Activated CD4-positive, alpha-beta T cell treated with anti-CD3 and anti-CD28 coated beads, Interleukin-2, amount 10 ng/mL, durations not matched to agents 24 days and 14 days (primary cell): Measurements from ENCODE around the gene UTY. TPM values are rescaled to one million over a fixed set of nuclear protein-coding genes. Genes with fewer than 3 reads are reported as not detected.
A peak's percentile ranks its signal among the peaks of the same experiment; 100 is the strongest.

Experiments
- DNase-seq: peaks from one replicate; pipeline ENCODE4 v3.0.0; 2022
- H3K27ac Mint-ChIP-seq: one replicate; pipeline ENCODE4 v1.8.0; 2022; ENCODE audit warnings: mild to moderate bottlenecking, mixed read lengths
- H3K27me3 Mint-ChIP-seq: one replicate; pipeline ENCODE4 v1.8.0; 2022; ENCODE audit warnings: mixed read lengths
- H3K36me3 Mint-ChIP-seq: one replicate; pipeline ENCODE4 v1.8.0; 2022; ENCODE audit warnings: low read depth, mild to moderate bottlenecking, mixed read lengths
- H3K4me1 Mint-ChIP-seq: one replicate; pipeline ENCODE4 v1.8.0; 2021; ENCODE audit warnings: mixed read lengths
- H3K4me3 Mint-ChIP-seq: one replicate; pipeline ENCODE4 v1.8.0; 2022; ENCODE audit warnings: mild to moderate bottlenecking, moderate library complexity, mixed read lengths
- H3K9me3 Mint-ChIP-seq: one replicate; pipeline ENCODE4 v1.8.0; 2021; ENCODE audit warnings: mixed read lengths
- intact Hi-C: fragments of 100-400 bp; cut with micrococcal nuclease; formaldehyde crosslinking; loops from one replicate; pipeline ENCODE4 v1.15.1; 2023
- total RNA-seq: library from RNA; stranded (reverse); gene quantifications from 2 replicates; pipeline ENCODE4 v1.2.3, GENCODE V29; 2022

UTY gene
- total RNA-seq, 1 donor from 2014 or later, result 22.6 TPM

DNA sequence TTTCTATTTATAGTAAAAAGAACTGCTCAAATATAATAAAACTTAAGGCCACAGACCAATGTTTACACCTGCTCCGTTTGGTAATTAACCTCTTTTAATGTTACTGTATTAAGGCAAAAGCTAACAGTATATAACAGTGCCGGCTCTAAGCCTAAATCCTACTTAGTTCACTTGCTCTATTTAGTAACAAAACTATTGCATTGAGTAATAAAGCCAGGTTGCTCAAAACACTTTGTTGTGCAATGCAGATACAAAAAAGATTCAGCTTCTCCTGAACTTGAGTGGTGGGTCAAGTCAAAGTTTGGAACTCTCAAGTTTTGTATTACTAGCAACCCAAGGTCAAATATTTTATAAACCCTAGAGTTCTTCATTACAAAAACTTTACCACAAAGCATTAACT lies 116.2 kb downstream of the UTY start:
- Mint-ChIP-seq H3K4me1 (peaks cover 14% of the 10 kb centered on the region), H3K9me3 (no peaks in the 10 kb centered on the region), H3K27ac (no peak overlapping the region), H3K27me3 (no peaks in the 10 kb centered on the region), H3K4me3 (no peak overlapping the region), H3K36me3 (peaks cover 12% of the 10 kb centered on the region)
- intact Hi-C loops, result no loop called here
- no peak for DNase-seq

DNA sequence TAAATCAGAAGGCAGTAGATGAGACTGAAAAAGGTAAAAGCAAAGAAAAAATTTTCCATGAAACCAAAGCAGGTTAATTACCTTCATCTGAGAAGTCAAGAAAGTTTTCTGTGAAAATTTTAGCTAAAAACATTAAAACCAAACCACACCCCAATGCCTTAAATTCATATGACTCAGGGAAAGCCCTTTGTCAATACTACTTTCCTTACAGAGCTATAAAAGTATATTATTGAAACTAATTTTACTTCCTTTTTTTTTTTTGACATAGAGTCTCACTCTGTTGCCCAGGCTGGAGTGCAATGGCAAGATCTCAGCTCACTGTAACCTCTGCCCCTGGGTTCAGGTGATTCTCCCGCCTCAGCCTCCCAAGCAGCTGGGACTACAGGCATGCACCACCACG lies 117.2 kb downstream of the UTY start:
- peaks cover 15% of the 10 kb centered on the region for H3K36me3 Mint-ChIP-seq
- H3K27ac Mint-ChIP-seq, result peak overlapping the region; percentile 34
- peaks cover 15% of the 10 kb centered on the region for H3K4me1 Mint-ChIP-seq
- no peak overlapping the region for H3K4me3 Mint-ChIP-seq
- no peak for DNase-seq
- no peaks in the 10 kb centered on the region for H3K9me3 Mint-ChIP-seq
- H3K27me3 Mint-ChIP-seq, result no peaks in the 10 kb centered on the region
- intact Hi-C loops, result no loop called here

DNA sequence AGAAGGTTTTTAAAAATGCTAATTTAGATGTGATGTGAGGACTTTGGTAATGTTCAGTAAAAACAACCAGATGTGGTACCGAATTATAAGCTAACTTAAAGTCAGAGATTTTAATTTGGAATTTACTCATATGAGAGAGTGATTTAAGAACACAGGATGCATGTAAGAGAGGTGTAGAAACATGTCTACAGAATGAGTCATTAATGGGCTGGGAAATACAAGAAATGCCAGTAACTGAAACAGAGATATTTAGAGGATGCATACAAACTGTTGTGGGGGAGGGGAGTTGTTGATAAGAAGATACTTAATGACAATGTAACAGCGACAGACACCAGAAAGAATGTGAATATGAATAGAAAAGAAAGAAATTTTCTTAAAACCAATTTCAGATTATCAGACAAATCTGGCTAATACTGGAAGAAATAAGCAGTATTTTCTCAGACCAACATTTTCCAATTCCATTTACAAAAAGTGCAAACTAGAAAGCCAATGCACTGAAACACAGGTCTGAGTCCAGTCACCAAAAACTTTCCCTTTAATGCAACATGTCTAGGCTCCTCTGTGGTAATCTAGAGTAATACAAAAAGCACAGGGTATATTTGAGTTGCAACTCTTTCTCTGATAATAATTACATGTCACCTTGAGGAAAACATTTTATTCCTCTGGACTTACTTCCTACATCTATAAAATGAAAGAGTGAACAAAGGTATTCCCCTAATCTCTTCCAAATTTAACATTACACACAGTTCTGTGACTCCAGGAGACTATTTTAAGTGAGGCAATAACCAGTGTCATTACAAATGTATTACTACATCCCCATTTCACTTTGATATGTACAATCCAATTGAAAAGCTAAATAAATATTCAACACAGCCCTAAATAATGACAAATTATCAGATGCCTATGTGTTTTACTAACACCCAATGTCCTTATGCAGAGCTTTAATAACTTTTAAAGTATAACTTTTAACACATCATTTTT lies 117.9 kb downstream of the UTY start:
- H3K36me3 Mint-ChIP-seq, result peaks cover 17% of the 10 kb centered on the region
- H3K27ac Mint-ChIP-seq, result peak overlapping the region; percentile 34
- intact Hi-C loops, result no loop called here
- no peaks in the 10 kb centered on the region for H3K27me3 Mint-ChIP-seq
- peaks cover 15% of the 10 kb centered on the region for H3K4me1 Mint-ChIP-seq
- H3K9me3 Mint-ChIP-seq, result no peaks in the 10 kb centered on the region
- no peak overlapping the region for H3K4me3 Mint-ChIP-seq
- DNase-seq, result no peak

DNA sequence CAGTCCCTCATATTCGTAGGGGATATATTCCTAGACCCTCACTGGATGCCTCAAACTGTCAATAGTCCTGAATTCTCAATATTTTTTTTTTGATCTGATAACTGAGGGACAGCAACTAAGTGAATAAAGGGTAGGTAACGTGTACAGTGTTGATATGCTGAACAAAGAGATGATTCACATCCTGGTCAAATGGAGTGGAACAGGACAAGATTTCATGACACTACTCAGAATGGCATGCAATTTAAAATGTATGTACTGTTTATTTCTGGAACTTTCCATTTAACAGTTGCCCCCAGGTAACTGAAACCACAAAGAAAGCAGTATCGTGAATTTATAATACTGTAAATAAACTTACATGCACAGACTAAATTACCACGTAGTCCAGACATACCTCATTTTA lies 128.4 kb downstream of the UTY start:
- intact Hi-C loops, result no loop called here
- DNase-seq, result no peak
- peaks cover 39% of the 10 kb centered on the region for H3K36me3 Mint-ChIP-seq

DNA sequence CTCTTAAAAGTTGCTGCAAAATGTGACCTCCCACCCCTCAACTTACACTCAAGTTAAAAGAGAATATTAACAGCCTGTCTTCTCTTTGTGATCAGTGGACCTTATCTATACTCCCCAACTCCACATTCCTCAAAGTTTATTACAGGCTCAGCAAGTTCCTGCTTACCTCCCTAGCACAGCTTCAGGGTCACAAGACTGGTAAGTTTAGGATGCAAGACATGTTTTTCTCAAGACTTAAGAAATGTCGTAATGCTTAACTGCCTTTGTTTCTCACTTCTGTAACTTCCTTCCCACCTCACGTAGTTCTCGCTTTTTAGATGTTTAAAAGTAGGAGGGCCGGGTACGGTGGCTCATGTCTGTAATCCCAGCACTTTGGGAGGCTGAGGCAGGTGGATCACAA lies 132.7 kb downstream of the UTY start:
- no peaks in the 10 kb centered on the region for H3K27me3 Mint-ChIP-seq
- intact Hi-C loops, result loop anchor here (10.0 kb wide), 2 partner anchors 112 to 252 kb away; no protein-coding TSS in a partner anchor
- DNase-seq, result no peak
- H3K27ac Mint-ChIP-seq, result no peak overlapping the region
- peaks cover 12% of the 10 kb centered on the region for H3K4me1 Mint-ChIP-seq
- H3K9me3 Mint-ChIP-seq, result no peaks in the 10 kb centered on the region
- H3K36me3 Mint-ChIP-seq, result peaks cover 29% of the 10 kb centered on the region
- H3K4me3 Mint-ChIP-seq, result no peak overlapping the region

More for the DNA sequence above, 128.4 kb downstream of the UTY start:
- peaks cover 7% of the 10 kb centered on the region for H3K4me1 Mint-ChIP-seq
- no peaks in the 10 kb centered on the region for H3K9me3 Mint-ChIP-seq
- no peaks in the 10 kb centered on the region for H3K27me3 Mint-ChIP-seq
- H3K4me3 Mint-ChIP-seq, result no peak overlapping the region
- no peak overlapping the region for H3K27ac Mint-ChIP-seq

DNA sequence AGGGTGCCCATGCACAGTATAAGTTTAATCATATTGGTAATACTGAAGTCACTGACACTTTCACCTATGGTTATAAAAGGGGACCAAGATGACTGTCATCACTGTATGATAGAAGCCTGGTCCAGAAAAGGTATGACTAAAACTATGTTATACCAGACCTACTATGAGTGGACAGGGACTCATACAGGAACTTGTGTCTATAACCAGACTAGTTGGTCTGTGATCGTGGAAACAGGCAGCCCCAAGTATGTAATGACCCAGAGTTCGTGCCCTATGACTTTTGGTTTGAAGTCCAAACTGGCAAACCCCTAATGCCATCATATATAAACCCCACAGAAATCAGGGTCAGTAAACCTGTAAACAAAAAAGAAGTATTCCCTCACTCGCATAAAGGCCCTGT lies 134.3 kb downstream of the UTY start:
- H3K27me3 Mint-ChIP-seq, result no peaks in the 10 kb centered on the region
- peaks cover 16% of the 10 kb centered on the region for H3K36me3 Mint-ChIP-seq
- intact Hi-C loops, result loop anchor here (10.0 kb wide), 2 partner anchors 111 to 251 kb away; no protein-coding TSS in a partner anchor
- peak overlapping the region; percentile 53 for H3K27ac Mint-ChIP-seq
- DNase-seq, result no peak
- peaks cover 12% of the 10 kb centered on the region for H3K4me1 Mint-ChIP-seq
- H3K9me3 Mint-ChIP-seq, result no peaks in the 10 kb centered on the region
- H3K4me3 Mint-ChIP-seq, result no peak overlapping the region

DNA sequence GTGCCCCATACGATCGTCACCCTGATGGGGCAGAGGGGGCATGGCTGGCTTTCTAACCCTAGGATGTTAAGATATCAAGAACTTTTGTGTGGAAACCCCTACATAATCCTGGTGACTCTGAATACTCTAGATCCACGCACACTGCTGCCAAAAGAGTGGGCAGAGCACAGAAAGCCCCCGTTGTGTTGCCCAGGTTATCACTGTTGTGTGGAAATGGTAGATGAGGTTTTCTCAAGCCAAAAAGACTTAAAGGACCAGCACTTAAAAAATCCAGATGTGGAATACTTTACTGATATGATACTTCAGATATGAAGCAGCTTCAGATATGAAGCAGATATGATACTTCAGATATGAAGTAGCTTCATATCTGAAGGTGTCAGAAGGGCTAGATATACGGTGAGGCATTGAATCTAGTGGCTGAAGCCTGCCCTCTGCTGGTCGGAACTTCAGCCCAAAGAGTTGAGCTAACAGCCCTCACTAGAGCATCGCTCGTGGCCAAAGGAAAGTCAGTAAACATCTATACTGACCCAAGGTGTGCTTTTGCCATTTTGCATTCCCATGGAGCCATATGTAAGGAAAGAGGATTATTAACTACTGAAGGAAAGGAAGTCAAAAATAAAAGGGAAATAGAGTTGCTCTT lies 136.4 kb downstream of the UTY start:
- H3K27ac Mint-ChIP-seq, result peak overlapping the region; percentile 84
- no peak overlapping the region for H3K4me3 Mint-ChIP-seq
- peaks cover 14% of the 10 kb centered on the region for H3K36me3 Mint-ChIP-seq

DNA sequence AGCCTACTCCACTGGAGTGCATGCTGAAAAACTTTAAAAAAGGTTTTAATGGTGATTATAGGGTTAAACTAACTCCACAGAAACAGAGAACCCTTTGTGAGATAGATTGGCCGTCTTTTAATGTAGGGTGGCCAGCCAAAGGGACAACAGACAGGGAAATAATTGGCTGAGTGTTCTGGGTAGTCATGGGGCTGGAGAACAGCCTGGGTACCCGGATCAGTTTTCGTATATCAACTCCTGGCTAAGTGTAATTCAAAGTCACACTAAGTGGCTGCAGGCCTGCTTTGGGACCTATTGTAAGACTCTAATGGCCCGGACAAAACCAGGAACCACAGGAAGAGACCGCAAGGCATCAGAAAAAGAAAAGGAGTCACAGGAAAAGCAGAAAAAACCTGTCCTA lies 139.9 kb downstream of the UTY start:
- Mint-ChIP-seq H3K27me3 (no peaks in the 10 kb centered on the region), H3K36me3 (peaks cover 20% of the 10 kb centered on the region), H3K4me3 (no peak overlapping the region), H3K27ac (peak overlapping the region; percentile 56), H3K4me1 (peaks cover 7% of the 10 kb centered on the region), H3K9me3 (no peaks in the 10 kb centered on the region)
- intact Hi-C loops, result loop anchor here (5.0 to 10.0 kb wide), 4 partner anchors 105 to 433 kb away; no protein-coding TSS in a partner anchor
- no peak for DNase-seq

More for the DNA sequence above, 136.4 kb downstream of the UTY start:
- H3K4me1 Mint-ChIP-seq, result peaks cover 7% of the 10 kb centered on the region
- intact Hi-C loops, result loop anchor here (5.0 to 10.0 kb wide), 4 partner anchors 109 to 436 kb away; no protein-coding TSS in a partner anchor
- H3K27me3 Mint-ChIP-seq, result no peaks in the 10 kb centered on the region
- DNase-seq, result peak; percentile 80
- no peaks in the 10 kb centered on the region for H3K9me3 Mint-ChIP-seq

DNA sequence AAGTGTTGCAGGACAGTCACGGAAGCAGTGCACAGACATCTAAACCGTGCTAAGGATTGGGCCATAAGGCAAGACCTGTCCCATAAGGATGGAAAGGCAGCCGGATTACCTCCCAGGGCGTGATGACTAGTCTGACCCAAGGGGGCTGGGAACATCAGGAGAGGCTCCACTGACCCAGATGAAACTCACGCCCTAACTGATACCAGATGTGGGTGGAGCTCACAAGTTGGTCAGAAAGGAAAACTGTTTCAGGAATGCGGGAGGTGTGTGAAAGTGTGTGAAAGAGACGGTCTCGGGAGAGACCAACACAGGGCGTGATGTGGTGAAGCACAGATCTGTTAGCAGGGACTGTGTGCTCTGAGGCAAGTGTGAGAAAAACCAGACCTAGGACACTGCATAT lies 140.5 kb downstream of the UTY start:
- no peaks in the 10 kb centered on the region for H3K9me3 Mint-ChIP-seq
- H3K27me3 Mint-ChIP-seq, result no peaks in the 10 kb centered on the region
- peaks cover 7% of the 10 kb centered on the region for H3K4me1 Mint-ChIP-seq
- H3K4me3 Mint-ChIP-seq, result no peak overlapping the region
- H3K36me3 Mint-ChIP-seq, result peaks cover 26% of the 10 kb centered on the region
- H3K27ac Mint-ChIP-seq, result peak overlapping the region; percentile 62
- intact Hi-C loops, result no loop called here
- no peak for DNase-seq

DNA sequence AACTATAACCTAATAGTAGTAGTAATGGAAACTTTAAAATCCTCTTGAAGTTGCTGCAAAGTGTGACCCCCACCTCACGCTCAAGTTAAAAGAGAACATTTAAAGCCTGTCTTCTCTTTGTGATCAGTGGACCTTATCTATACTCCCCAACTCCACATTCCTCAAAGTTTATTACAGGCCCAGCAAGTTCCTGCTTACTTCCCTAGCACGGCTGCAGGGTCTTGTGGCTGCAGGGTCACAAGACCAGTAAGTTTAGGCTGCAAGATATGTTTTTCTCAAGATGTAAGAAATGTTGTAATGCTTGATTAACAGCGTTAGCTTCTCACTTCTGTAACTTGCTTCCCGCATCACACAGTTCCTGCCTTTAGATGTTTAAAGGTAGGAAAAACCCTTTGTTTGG lies 141.1 kb downstream of the UTY start:
- Mint-ChIP-seq H3K9me3 (no peaks in the 10 kb centered on the region), H3K4me3 (no peak overlapping the region), H3K27ac (no peak overlapping the region), H3K4me1 (peaks cover 5% of the 10 kb centered on the region), H3K27me3 (no peaks in the 10 kb centered on the region), H3K36me3 (peaks cover 30% of the 10 kb centered on the region)
- intact Hi-C loops, result no loop called here
- DNase-seq, result no peak

DNA sequence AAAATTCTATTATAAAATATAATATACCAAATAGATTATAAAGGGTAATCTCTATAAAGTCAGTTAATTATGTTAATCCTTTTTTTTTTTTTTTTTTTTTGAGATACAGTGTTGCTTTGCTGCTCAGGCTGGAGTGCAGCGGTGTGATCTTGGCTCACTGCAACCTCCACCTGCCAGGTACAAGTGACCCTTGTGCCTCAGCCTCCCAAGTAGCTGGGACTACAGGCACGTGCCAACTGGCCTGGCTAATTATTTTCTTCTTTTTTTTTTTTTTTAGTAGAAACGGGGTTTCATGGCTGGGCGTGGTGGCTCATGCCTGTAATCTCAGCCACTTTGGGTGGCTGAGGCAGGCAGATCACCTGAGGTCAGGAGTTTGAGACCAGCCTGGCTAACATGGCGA lies 141.9 kb downstream of the UTY start:
- Mint-ChIP-seq H3K27me3 (no peaks in the 10 kb centered on the region), H3K36me3 (peaks cover 34% of the 10 kb centered on the region), H3K4me1 (peaks cover 2% of the 10 kb centered on the region), H3K9me3 (no peaks in the 10 kb centered on the region), H3K27ac (no peak overlapping the region), H3K4me3 (no peak overlapping the region)
- intact Hi-C loops, result no loop called here
- DNase-seq, result no peak

DNA sequence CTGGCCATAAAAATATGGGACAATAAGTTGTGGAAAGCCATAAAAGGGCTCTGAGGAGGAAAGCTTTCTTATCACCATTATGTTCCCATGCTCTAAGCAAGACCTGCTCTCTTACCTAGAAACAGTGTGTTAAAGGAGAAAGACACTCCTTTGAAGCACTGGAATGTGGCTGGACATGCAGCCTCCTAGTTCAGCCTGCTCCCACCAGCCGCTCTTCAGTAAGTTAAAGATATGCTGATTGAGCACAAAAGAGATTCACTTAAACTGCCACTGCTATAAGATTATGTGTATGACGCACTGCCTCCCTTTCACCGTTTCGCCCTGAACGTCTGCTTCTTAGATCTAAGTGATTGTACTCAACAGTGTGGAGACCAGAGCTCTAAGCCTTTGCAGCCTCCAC lies 146.0 kb downstream of the UTY start:
- DNase-seq, result no peak
- Mint-ChIP-seq H3K27ac (no peak overlapping the region), H3K9me3 (no peaks in the 10 kb centered on the region), H3K36me3 (peaks cover 43% of the 10 kb centered on the region), H3K4me1 (peaks cover 5% of the 10 kb centered on the region), H3K4me3 (no peak overlapping the region), H3K27me3 (no peaks in the 10 kb centered on the region)
- intact Hi-C loops, result no loop called here

DNA sequence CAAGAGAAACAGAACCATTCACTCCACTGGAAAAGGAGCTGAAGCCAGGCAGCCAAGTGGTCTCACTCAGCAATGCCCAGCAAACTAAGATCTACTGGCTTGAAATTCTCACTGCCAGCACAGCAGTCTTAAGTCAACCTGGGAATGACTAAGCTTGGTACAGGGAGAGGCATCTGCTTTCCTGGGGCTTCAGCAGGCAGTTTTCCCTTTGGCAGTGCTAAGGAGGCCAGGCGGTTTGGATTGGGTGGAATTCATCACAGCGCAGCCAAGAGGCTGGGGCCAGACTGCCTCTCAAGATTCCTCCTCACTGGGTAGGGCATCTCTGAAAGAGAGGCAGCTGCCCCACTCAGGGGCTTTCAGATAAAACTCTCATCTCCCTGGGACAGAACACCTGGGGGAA lies 149.2 kb downstream of the UTY start:
- Mint-ChIP-seq H3K27me3 (no peaks in the 10 kb centered on the region), H3K4me3 (no peak overlapping the region), H3K4me1 (peaks cover 5% of the 10 kb centered on the region), H3K36me3 (peaks cover 43% of the 10 kb centered on the region), H3K27ac (no peak overlapping the region), H3K9me3 (no peaks in the 10 kb centered on the region)
- no peak for DNase-seq
- intact Hi-C loops, result no loop called here

DNA sequence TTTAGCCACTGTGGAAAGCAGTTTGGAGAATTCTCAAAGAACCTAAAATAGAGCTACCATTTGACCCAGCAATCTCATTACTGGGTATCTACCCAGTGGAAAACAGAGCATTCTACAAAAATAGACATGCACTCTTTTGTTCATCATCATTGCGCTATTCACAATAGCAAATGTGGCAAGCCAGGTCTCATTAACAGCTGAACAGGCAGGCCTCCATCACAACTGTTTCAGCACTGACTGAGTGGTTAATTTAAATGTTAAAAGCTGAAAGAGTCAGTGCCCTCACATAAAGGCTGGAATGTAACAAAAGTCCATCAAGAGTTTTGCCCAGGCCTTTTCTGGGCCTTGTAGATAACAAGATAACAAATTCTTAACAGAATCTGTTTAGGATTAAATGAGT lies 166.9 kb downstream of the UTY start:
- H3K27me3 Mint-ChIP-seq, result no peaks in the 10 kb centered on the region
- no peak overlapping the region for H3K27ac Mint-ChIP-seq
- intact Hi-C loops, result no loop called here
- no peak overlapping the region for H3K4me3 Mint-ChIP-seq
- H3K36me3 Mint-ChIP-seq, result peaks cover 42% of the 10 kb centered on the region
- H3K9me3 Mint-ChIP-seq, result no peaks in the 10 kb centered on the region
- no peak for DNase-seq
- H3K4me1 Mint-ChIP-seq, result peaks cover 4% of the 10 kb centered on the region
